GM10847 (cell line): Measurements from ENCODE around the gene FCHSD1.

Source experiments
- POLR2A ChIP-seq: IDR thresholded peaks from 2 replicates; pipeline ENCODE4 v1.6.1; 2011; ENCODE audit not compliant: insufficient read length; ENCODE audit errors: extremely low read depth

The FCHSD1 gene

DNA sequence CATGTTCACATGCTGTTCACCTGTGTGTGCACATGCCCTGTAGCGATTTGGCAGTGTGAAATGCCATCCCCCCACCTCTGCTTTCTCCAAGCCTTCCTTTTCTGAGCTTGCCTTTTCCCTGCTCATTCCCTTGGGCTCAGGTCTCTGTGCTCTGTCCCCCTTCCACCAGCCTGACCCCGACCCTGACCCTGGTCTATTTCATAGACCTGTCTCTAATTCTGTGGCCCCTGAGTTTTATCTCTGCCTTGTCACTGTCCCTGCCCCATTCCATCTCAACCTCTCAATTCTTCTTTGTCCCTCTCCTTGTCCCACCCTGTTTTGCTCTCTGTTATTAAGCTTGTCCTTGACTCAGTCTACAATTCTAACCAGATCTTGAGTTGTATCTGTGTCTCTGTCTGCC, 30.1 kb upstream of the FCHSD1 start:
- TF ChIP-seq POLR2A = no peak

DNA sequence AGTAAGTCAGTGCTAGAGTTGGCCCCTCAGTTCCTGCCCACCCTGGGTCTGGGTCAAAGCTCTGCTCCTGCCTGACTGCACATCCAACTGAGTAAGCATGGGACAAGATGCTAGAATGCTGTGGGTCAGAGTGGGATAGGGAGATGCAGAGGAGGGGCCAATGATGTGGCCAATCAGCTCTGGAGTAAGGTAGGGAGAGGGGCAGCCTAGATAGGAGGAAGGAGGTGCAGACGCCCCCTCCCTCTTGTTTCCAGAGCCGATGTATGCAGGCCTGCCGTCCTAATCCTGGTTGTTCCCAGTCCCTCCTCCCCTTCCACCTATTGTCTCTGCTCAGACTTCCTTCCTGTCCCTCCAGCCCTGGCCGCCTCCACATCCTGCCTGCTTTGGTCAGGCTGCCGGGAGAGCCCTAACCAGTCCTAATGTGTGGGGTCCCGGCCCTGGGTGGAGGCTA, 29.6 kb upstream of the FCHSD1 start:
- TF ChIP-seq POLR2A = no peak

DNA sequence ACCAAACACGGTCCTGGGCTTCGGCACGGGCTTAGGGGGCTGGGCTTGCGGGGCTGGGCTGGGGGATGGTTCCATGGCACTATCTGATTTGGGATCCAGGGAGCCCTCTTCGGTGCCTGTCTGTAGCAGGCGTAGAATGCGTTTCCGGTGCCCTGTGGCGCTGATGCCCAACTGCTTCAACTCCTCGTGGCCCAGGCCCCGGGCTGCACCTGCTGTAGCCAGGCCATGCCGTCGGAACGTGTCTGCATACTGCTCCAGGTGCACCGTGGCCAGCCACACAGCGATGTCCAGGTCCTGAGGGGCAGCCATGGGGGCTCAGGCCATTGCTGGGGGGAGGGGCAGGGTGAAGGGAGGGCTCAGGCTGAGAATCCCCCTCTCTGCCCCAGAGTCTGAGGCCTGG, 29.0 kb upstream of the FCHSD1 start:
- no peak for TF ChIP-seq POLR2A

DNA sequence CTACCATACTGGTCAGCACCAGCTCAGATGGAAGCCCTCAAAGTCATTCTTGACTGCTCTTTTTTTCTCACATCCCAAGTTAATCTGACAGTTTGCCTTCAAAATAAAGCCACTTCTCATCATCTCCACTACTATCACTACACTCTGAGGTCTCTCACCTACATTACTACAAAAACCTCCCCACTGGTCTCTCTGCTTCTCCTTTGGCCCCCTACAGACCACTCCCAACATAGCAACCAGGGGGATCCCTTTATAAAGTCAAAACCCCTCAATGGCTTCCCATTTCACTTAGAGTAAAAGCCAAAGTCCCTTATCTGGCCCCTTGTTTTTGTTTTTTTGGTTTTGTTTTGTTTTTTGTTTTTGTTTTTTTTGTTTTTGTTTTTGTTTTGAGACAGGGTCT, 26.2 kb upstream of the FCHSD1 start:
- no peak for TF ChIP-seq POLR2A

DNA sequence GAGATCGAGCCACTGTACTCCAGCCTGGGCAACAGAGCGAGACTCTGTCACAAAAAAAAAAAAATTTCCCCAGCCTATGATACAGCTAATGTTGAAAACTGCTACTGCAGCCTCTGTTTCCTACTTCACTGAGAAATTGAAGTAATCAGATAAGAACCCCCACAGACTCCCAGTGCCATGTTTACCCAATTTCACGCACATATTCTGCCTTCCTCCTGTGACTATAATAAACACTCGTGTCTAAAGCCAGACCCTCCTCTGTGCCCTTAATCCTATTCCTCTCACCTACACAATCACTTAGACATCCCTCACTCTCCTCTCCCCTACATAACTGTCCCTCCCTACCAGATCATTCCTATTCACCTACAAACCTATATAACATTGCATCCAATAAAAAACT, 24.5 kb upstream of the FCHSD1 start:
- no peak for TF ChIP-seq POLR2A

DNA sequence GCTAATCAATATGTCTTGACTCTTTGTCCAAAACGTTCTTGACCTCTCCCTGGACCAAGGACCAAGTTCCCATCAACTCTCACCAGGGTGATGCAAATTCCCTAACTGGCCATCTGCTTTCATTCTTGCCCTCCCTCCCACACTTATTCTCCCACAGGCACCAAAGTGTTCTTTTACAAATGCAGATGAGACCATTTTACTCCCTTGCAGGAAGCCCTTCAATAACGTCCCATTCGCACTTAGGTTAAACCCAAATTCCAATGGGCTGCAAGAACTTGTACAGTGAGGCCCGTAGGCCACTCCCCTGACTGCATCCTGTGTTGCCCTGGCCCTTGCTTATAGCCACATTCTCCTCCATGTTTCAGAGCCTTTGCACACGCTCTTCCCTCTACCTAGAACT, 23.5 kb upstream of the FCHSD1 start:
- TF ChIP-seq POLR2A = no peak

DNA sequence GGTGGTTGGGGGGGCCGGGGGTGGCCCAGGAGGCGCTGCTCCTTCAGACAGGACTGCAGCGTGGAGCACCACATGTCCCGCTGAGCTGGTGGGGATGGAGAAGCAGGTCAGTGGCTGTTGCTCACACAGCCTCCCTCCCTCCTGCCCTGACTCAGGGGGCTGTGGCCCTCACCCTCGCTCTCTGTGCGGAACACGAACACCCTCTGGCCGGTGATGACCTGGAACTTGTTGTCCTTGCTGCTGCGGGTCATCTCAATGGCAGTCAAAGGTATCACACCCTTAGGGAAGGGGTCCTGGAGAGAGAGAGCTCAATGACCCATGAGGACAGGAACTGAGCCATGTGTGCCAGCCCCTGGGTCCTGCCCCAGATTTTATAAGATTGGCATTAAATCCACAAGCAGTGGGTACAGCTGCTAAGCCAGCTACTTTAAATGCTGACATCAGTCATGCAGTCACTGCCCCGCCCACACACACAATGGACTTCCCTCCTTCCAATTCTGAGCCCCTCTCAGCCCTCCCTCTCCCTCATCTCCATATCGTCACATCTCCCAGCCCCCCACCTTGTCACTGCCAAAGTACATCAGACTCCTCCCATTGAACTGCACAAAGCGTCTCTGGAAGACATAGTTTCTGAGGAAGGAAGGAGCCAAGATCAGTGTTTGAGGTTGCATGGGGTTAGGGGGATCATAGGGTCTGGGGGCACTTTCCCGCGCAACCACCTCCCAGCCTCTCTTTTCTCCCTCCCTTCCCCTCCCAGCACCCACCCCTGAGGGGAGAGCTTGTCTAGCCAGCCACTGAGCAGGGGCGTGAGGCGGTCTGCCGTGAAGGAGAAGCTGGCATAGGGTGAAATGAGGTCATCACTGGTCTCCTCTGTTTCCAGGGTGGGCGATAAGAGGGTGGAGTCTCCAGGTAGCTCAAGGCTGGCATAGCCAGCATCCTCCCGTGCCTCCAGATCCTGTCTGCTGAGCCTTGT, 21.9 kb upstream of the FCHSD1 start:
- no peak for TF ChIP-seq POLR2A

DNA sequence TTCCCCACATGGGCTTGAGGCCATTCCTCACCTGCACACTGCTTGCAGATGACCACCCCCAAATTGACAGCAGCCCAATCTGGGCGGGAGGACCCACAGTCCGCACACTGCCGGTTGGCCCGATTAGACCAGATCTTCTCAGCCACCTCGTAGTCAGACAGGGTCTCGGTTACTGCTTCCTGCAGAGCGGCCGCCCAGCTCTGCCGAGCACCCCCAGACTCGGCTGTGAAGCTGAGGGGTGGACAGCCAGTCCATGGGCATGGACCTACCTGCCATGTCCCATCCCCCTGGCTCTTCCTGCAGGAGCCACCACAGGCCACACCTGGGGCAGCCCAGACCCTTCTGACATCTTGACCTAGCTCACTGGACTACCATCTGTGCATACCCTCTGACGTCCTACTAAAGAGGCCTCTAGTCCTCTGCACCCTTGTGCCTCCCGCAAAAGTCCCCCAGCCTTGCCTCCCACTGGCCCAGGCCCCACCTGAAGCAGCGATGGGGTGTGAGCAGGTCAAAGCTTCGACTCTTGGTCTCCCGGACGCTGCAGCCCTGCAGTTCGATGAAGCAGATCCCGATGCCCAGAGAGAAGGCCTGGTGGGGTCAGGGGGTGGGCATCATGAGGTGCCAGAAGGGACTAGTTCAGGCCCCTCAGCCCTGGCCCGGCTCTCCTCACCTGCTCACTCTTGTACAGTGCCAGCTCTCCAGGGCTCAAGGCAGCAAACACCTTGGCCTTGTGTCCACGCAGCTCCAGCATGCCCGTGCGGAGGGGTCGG, 21.0 kb upstream of the FCHSD1 start:
- no peak for TF ChIP-seq POLR2A

DNA sequence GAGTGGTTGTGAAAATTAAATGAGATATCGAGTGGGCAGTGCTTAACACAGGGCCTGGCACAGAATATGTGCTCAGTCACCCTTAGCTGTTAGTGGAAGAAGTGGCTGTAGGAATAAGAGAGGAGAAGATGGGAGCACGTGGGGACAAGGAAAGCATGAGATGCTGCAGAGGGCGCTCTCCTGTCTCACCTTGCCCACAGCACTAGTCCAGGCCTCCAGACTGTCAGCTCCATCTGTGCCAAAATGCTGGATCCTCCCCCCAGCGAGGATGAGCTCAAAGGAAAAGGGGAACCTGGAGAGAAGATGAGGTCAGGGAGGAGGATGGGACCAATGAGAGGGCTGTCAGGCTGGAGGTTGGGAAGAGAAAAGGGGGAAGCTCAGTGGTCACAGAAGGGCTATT, 18.3 kb upstream of the FCHSD1 start:
- TF ChIP-seq POLR2A = no peak

DNA sequence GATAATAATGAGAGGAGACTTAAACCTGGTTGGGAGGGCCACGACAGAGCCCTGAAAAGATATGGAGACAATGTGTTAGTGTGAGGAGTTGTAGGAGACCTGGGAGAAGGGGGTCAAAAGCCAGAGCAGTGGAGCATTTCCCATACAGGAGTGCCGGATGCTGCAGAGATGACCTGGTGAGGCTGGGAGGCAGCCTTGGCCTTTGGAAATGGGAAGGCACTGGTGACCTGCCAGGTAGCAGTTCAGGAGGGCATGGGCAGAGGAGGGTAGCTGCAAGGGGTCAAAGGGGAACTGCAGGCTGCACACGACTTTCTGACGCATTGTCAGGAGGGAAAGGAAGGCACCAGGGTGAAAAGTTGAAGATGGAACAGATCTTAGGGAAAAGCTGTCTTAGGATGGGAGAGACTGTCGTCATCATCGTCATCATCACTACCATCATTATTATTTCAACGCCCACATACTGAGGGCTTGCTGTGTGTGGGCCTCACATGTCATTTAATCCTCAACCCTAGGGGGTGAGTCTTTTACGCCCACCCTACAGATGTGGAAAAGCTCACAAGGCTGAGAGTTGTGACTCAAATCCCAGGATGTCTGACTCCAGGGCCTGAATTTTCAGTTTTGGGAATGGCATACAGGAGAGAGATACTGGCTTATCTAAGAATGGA, 17.5 kb upstream of the FCHSD1 start:
- no peak for TF ChIP-seq POLR2A

DNA sequence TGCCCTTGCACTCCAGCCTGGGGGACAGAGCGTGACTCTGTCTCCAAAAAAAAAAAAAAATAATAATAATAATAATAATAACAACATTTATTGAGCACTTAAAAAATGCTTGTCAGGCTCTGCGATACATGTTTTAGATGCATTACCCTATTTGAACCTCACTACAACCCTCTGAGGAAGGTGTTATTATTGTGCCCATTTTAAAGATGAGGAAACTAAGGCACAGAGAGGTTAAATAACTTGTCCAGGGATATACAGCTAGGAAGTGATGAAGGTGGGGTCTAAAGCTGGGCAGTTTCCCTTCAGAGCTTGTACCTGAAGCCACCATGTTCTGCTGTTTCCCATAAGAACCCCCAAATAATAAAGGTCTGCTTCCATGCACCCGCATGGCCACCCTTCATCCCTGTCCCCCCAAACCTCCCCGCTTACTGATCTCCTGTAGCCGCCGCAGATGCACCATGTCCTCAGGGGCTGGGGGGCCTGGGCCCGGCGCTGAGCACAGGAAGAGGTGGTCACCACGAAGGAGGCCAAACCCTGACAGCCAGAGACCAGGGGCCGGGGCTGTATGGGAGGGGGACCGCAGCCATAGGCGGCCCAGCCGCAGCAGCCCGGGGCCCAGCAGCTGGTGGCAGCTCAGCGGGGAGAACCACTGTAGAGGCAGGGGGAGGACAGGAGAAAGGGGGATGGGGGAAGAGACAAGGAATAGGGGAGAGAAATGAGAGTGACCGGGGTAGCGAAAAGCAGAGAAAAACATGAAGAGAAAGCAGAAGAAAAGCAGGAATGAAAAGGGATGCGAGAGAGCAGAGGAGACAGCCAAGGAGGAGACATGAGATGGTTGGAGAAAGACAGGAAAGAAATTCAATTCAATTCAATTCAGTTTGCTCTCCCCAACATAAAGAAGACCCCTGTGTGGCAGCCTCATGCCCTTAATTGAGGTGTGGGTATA, 15.1 kb upstream of the FCHSD1 start:
- no peak for TF ChIP-seq POLR2A

DNA sequence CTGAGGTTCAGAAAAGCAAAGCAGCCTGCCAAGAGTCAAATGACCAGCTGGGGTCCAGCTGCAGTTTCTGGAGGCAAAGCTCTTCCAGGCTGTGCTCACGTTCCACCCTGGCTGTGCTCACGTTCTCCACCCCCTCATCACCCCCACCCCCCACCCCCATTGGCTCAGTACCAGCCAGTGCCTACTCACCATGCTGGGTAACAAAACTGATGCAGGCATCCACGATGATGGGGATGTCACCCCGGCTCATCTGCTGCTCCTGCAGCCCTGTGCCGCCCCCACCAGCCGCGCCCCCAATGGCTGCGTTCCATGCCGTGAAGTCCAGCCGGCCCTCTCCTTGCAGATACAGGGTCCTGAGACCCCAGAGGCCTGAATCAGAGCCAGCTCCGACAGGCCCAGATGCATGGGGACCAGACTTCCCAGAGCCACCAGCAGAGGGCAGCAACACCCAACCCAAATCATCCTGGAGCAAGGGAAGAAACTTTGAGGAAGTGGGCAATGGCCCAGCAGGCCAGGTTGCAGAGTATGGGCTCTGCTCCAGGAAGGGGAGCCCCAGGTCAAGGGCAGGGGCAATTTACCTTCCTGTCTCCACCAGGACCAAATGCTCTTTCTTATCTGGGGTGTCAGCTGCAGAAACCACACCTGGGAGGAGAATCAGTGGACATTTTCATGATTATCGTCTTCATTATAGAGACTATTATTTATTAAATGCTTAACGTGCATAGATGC, 13.7 kb upstream of the FCHSD1 start:
- TF ChIP-seq POLR2A = no peak

DNA sequence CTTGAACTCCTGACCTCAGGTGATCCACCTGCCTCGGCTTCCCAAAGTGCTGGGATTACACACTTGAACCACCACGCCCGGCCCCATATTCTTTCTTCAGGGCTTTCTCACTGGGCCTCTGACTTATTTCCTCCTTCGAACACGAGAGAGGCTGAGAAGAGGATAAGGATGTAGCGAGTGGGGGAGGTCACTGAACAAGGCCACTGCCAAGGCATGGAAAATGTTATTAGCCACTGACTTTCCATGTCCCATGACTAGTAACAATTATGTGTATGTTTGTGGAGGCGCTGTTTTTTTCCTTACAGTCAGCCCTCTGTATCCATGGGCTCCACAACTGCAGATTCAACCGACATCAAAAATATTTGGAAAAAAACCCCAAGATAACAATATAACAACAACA, 12.3 kb upstream of the FCHSD1 start:
- no peak for TF ChIP-seq POLR2A

DNA sequence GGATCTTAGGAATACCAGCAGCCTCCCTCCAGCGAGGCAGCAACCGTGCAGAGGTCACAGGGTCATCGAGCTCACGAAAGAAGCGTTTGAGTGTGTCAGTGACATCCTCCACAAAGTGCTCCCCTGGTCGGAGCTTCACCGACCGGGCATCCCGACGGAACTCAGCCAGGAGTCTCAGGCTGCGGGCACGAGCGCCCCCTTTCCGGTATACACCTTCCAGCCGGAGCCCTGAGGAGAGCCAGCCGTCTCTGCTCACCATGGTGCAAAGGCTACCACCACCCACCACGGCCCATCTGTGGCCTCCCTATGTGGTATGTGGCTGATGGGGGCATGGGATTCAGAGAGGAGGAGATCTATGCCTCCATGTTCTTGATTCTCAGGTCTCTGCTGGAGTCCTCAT, 10.8 kb upstream of the FCHSD1 start:
- no peak for TF ChIP-seq POLR2A

DNA sequence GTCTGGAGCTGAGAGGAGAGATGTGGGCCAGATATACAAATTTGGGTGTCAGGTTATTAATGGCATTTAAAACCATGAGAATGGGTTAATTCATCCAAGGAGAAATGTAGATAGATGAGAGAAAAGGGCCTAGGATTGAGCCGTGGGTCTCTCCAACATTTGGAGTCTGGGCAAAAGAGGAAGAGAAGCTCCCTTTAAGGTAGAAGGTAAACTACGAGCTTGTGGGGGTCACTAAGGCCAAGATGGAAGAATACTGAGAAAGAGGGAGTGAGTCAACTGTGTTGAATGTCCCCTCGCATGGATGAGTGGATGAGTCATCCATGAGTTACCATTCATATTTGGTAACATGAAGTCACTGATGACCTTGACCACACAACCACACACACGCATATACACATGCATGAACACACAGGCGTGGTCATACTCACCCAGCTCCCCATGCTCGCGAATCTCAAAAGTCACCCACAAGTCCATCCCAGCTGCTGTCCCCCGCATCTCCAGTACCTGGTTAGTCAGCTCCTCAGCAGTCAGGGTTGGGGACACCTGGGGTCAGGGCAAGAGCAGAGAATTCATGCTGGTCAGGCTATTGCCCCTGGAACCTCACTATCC, 6.8 kb upstream of the FCHSD1 start:
- no peak for TF ChIP-seq POLR2A
